GM19025 (cell line): ENCODE results near the gene CDK11A.

Experiments
- ATAC-seq: cut with Tn5 transposase; IDR thresholded peaks from one replicate; pipeline ENCODE4 v1.9.1; 2021; ENCODE audit warnings: mild to moderate bottlenecking, low read depth, moderate library complexity; ENCODE audit not compliant: unreplicated experiment

Gene CDK11A

GRCh38 chr1:1724035-1724864, at the start of gene CDK11A:
Gene CDK11A (minus strand): TSS chr1:1724357. CDS start chr1:1722818, 1,539 bp downstream.
- ATAC-seq: peak; percentile 95

- no peak for ATAC-seq
These were observed 49.7 kb upstream of the CDK11A start for GRCh38 chr1:1773874-1774273.

GRCh38 chr1:1771096-1771495, 46.9 kb upstream of the CDK11A start:
- ATAC-seq: no peak

GRCh38 chr1:1770102-1770501, 45.9 kb upstream of the CDK11A start:
- no peak for ATAC-seq

- ATAC-seq: no peak
These were observed 44.3 kb upstream of the CDK11A start for GRCh38 chr1:1768249-1768992.

GRCh38 chr1:1764876-1765470, 40.8 kb upstream of the CDK11A start:
- no peak for ATAC-seq

- ATAC-seq: no peak
These were observed 39.8 kb upstream of the CDK11A start for GRCh38 chr1:1763657-1764621.

GRCh38 chr1:1761504-1762376, 37.6 kb upstream of the CDK11A start:
- ATAC-seq: no peak

- no peak for ATAC-seq
These were observed 36.6 kb upstream of the CDK11A start for GRCh38 chr1:1760715-1761114.

- ATAC-seq: no peak
These were observed 36.1 kb upstream of the CDK11A start for GRCh38 chr1:1760345-1760650.

GRCh38 chr1:1759456-1760344, 35.5 kb upstream of the CDK11A start:
- ATAC-seq: no peak

GRCh38 chr1:1758692-1759455, 34.7 kb upstream of the CDK11A start:
- ATAC-seq: no peak

GRCh38 chr1:1758059-1758621, 34.0 kb upstream of the CDK11A start:
- no peak for ATAC-seq

GRCh38 chr1:1757422-1758058, 33.4 kb upstream of the CDK11A start:
- ATAC-seq: no peak

GRCh38 chr1:1756661-1757421, 32.7 kb upstream of the CDK11A start:
- ATAC-seq: no peak

GRCh38 chr1:1755852-1756251, 31.7 kb upstream of the CDK11A start:
- no peak for ATAC-seq
